Parathyroid adenoma (tissue), 2 donors: ENCODE results near the gene NCOA1.
"Not testable (repeated sequence)": the region's sequence is repeated elsewhere in the genome, so short reads cannot be mapped to it uniquely, and the experiment has no call there.

ENCODE experiments used
- H2AFZ ChIP-seq: fragments of 300-600 bp; sonication (generic); one replicate; pipeline ENCODE4 v1.7.0; 2017; ENCODE audit warnings: antibody characterized with exemption, mild to moderate bottlenecking
- H3K27ac ChIP-seq: fragments of 300-600 bp; sonication (generic); one replicate; pipeline ENCODE4 v1.7.0; 2017
- H3K27me3 ChIP-seq: fragments of 300-600 bp; sonication (generic); one replicate; pipeline ENCODE4 v1.7.0; 2017; ENCODE audit warnings: low read length; ENCODE audit not compliant: control insufficient read depth, insufficient read depth
- H3K36me3 ChIP-seq: fragments of 300-600 bp; sonication (generic); one replicate; pipeline ENCODE4 v1.7.0; 2017; ENCODE audit warnings: low read length; ENCODE audit not compliant: control insufficient read depth, insufficient read depth
- H3K4me1 ChIP-seq: fragments of 300-600 bp; sonication (generic); one replicate; pipeline ENCODE4 v1.7.0; 2017; ENCODE audit warnings: control low read depth
- H3K4me2 ChIP-seq: fragments of 300-600 bp; sonication (generic); one replicate; pipeline ENCODE4 v1.7.0; 2017; ENCODE audit warnings: low read length
- H3K4me3 ChIP-seq: fragments of 300-600 bp; sonication (generic); one replicate; pipeline ENCODE4 v1.7.0; 2017; ENCODE audit warnings: low read depth, low read length
- H3K79me2 ChIP-seq: fragments of 300-600 bp; sonication (generic); one replicate; pipeline ENCODE4 v1.7.0; 2017; ENCODE audit warnings: control low read depth
- H3K9ac ChIP-seq: fragments of 300-600 bp; sonication (generic); one replicate; pipeline ENCODE4 v1.7.0; 2017; ENCODE audit warnings: mild to moderate bottlenecking
- H3K9me3 ChIP-seq: fragments of 300-600 bp; sonication (generic); one replicate; pipeline ENCODE4 v1.7.0; 2017; ENCODE audit warnings: low read length; ENCODE audit not compliant: control insufficient read depth
- CTCF ChIP-seq: fragments of 300-600 bp; sonication (generic); IDR thresholded peaks from one replicate; pipeline ENCODE4 v1.7.0; 2017; ENCODE audit warnings: antibody characterized with exemption, mild to moderate bottlenecking
- donor health status: primary hyperparathyroidism.

Gene NCOA1

GRCh38 chr2:24521975-24522639 lies 31.1 kb downstream of the NCOA1 start:
- Histone ChIP-seq H3K4me2 (no peak overlapping the region), H3K27me3 (no peaks in the 10 kb centered on the region), H3K4me1 (peaks cover 2% of the 10 kb centered on the region), H3K9me3 (no peaks in the 10 kb centered on the region), H3K4me3 (no peak overlapping the region), H3K79me2 (peaks cover 31% of the 10 kb centered on the region), H3K27ac (no peak overlapping the region), H3K9ac (no peak overlapping the region), H3K36me3 (no peaks in the 10 kb centered on the region), H2AFZ (no peak overlapping the region)
- no peak for TF ChIP-seq CTCF

GRCh38 chr2:24527536-24527935 lies 36.5 kb downstream of the NCOA1 start:
- Histone ChIP-seq H3K9me3 (no peaks in the 10 kb centered on the region), H3K27ac (no peak overlapping the region), H3K4me1 (peaks cover 2% of the 10 kb centered on the region), H2AFZ (no peak overlapping the region), H3K4me2 (no peak overlapping the region), H3K9ac (no peak overlapping the region), H3K27me3 (no peaks in the 10 kb centered on the region), H3K4me3 (no peak overlapping the region), H3K79me2 (peaks cover 60% of the 10 kb centered on the region), H3K36me3 (no peaks in the 10 kb centered on the region)
- no peak for TF ChIP-seq CTCF

GRCh38 chr2:24530796-24531195 lies 39.7 kb downstream of the NCOA1 start:
- no peak for TF ChIP-seq CTCF
- no peak overlapping the region for H3K4me3 ChIP-seq
- H3K27ac ChIP-seq, result no peak overlapping the region
- H3K79me2 ChIP-seq, result peaks cover 53% of the 10 kb centered on the region
- no peaks in the 10 kb centered on the region for H3K9me3 ChIP-seq
- H3K4me2 ChIP-seq, result no peak overlapping the region
- no peak overlapping the region for H2AFZ ChIP-seq
- H3K36me3 ChIP-seq, result no peaks in the 10 kb centered on the region
- no peak overlapping the region for H3K9ac ChIP-seq
- no peaks in the 10 kb centered on the region for H3K4me1 ChIP-seq
- H3K27me3 ChIP-seq, result no peaks in the 10 kb centered on the region

- H3K79me2 ChIP-seq, result peaks cover 54% of the 10 kb centered on the region
- not testable (repeated sequence) for H3K4me2 ChIP-seq, H3K9me3 ChIP-seq, H3K36me3 ChIP-seq, H2AFZ ChIP-seq, H3K27me3 ChIP-seq, H3K27ac ChIP-seq, H3K9ac ChIP-seq, H3K4me1 ChIP-seq, H3K4me3 ChIP-seq
These were observed 40.6 kb downstream of the NCOA1 start for GRCh38 chr2:24531610-24532009.

- not testable (repeated sequence) for H3K4me2 ChIP-seq
- peaks cover 55% of the 10 kb centered on the region for H3K79me2 ChIP-seq
These were observed 41.0 kb downstream of the NCOA1 start for GRCh38 chr2:24532057-24532456.

GRCh38 chr2:24533574-24533973 lies 42.5 kb downstream of the NCOA1 start:
- not testable (repeated sequence) for H2AFZ ChIP-seq, H3K27ac ChIP-seq, H3K9me3 ChIP-seq, H3K4me2 ChIP-seq, H3K9ac ChIP-seq, H3K27me3 ChIP-seq, H3K4me1 ChIP-seq, H3K36me3 ChIP-seq, H3K4me3 ChIP-seq
- H3K79me2 ChIP-seq, result peaks cover 49% of the 10 kb centered on the region

More at GRCh38 chr2:24532057-24532456, 41.0 kb downstream of the NCOA1 start:
- H3K9ac ChIP-seq, H3K27me3 ChIP-seq, H2AFZ ChIP-seq, H3K27ac ChIP-seq, H3K9me3 ChIP-seq, H3K4me3 ChIP-seq, H3K4me1 ChIP-seq, H3K36me3 ChIP-seq: not testable (repeated sequence)
